ELR (cell line): ENCODE measurements around the gene MECP2.
A peak's percentile ranks its signal among the peaks of the same experiment; 100 is the strongest.

Source experiments
- DNase-seq: peaks from one replicate; pipeline ENCODE4 v3.0.0-alpha.2; 2015; ENCODE audit warnings: low read depth

Gene MECP2

DNA sequence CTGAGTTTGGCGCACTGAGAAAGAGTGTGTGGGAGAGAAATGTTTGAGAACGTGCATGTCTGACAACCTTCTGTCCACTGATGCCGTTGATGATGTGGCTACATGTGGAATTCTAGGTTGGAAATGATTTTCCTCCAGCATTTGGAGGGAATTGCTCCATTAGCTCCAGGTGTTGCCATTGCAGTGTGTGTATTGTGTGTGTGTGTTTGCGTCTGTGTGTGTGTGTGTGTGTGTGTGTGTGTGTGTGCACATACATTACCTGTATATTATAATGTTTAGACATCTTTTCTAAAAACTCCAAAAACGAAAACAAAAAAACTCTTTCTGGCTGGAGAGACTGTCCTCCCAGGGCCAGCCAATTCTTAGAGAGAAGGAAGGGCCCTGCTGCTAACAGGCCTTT is 18.2 kb upstream of the MECP2 start:
- no peak for DNase-seq

DNA sequence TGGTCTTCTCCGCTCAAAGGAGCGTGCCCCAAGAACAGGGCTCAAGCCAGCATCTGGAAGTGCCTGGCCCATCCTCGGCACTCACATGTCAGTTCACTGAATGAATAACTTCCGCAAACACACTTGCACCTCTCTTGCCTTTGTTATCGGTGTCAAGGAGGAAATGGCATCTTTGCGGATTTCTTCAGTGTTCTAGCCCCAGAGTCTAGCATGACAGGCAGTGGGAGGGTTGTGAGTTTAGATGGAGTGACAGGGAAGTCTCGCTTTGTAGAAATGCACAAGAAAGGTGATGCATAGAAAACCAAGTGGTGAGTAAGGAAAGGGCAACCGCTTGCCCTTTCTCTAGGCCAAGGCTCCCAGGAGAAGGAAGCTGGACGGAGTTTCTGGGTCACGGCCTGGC is 17.6 kb upstream of the MECP2 start:
- DNase-seq: no peak

DNA sequence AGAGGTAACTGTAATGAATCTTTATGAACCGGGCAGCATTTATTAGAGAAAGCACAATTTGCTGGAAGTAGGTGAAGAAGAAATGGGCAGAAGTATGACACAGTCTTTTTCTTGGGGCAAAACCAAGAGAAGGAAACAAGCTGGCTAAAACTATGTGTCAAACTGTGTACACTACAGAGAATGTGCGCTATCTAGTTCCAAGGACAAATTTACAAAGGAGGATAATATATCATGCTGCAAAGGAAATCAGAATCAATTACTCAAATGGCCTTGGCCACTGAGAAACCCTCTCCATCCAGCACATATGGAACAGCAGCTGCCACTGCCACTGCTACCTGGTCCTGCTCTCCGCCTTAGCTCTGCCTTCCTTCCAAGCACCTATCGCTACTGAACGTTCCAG is 17.1 kb upstream of the MECP2 start:
- DNase-seq: no peak

DNA sequence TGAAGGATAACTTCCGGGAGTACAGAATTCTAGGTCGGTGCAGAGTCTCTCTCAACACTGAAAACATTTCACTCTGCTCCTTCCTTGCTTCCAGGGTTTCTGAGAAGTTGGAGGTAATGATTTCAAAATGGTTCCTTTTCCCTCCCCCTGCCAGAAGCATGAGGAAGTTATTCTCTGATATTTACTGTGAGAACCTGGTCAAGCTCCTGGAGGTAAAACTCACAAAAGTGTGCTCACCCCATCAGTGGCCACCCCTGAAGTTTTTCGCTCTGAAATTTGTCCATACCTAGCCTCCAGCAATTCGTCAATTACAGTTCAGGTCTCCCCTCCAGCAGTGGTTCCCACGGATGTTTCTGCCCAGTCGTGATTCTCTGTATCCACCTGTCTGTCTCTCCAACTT is 16.2 kb upstream of the MECP2 start:
- no peak for DNase-seq

DNA sequence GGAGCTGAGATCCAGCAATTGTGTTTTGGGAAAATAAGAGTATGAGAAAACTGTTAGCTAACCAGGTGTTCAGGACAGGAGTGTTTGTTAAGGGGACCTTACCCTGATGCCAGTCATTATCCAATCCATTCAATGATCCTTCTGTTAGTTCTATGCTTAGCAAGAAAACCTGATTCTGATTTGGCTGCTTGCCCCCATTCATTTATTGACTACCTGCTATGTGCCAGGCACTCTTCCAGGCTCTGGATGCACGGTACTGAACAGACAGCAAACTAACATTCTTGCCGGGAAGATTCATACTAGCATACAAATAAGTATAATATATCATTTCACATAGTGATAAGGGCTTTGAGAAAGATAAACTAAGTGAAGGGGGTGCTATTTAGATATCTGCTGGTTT is 1.0 kb upstream of the MECP2 start:
- DNase-seq: no peak

DNA sequence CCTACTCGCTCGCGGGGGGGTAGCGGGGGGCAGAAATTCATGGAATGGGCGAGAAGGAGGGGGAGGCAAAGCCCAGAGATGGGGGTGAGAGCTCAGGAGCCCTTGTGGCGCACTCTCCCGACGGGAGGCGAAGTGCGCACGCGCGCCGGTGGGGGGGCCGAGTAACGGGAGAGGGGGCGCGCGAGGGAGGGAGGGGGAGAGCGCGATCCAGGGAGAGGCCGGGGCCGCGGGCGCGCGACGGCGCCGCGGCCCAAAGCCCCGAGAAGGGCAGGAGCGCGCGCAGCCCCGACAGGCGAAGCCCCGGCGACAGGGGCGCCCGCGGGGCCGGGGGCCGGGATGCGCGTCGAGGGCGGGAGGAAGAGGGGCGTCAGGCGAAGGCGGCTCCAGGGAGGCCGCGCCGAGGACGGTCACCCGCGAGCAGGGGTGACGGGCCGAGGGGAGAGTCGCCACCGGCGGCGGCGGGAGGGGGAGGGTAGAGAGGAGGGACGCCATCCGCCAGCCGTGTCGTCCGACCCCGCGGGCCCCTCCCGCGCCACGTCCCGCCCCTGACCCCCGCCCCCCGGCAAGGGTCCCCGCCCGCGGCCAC is 421 bp downstream of the MECP2 start:
- peak; percentile 71 for DNase-seq

DNA sequence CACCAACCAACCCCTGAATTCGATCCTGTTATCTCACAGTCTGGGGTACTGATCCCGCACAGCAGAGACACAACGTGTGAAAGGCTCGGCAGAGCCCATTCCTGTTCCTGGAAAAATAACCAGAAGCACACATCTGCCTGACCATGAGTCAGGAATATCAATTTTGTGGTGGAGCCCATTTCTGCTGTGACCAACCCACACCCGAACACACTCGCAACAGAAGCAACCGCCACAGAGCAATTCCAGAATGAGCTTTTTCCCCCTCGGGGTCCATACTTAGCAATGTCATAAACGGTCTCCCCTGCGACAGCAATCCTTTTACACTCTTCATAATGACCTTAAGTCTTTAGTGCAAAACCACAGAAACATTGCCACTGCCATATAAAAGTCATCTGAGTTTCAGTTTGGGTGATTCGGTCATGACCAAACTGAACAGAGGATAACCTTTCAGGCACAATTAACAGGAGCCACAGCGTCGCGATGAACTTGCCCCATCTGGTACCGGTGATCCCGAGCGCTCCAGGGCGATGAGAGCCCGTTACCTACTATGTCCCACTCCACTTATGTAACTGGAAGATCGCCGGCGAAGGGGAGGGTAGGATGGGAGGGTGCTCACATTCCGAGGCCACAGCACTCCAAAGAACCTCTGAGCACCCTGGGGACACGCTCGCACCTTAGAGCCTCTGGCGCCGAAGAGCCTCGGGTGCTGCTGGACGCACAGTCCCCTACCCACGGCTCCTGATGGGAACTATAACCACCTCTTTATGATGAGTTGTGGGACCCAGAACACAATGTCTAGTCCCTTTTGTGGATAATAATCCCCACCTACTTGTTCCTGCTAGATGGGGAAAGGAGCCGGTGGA is 1.1 kb downstream of the MECP2 start:
- peak; percentile 65 for DNase-seq

DNA sequence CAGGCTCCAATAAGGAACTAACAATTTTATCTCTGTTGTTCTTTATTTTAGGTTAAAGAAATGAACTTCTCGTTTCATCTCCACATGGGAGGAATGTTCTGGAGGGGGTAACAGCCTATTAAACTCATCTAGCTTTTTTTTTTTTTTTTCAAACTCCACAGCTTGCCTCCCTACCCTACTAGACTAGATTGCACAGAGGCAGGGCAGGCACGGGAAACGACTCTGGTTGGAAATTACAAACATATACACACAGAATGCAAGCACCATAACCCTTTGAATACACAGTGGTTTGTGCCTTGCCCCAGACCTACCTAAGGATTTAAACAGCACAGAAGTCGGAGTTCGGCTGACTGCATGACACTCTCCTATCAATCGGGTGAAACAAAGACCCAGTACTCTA is 2.7 kb downstream of the MECP2 start:
- DNase-seq: no peak

- DNase-seq: no peak
Measured at GRCh38 chrX:154093965-154094364, 3.6 kb downstream of the MECP2 start.

DNA sequence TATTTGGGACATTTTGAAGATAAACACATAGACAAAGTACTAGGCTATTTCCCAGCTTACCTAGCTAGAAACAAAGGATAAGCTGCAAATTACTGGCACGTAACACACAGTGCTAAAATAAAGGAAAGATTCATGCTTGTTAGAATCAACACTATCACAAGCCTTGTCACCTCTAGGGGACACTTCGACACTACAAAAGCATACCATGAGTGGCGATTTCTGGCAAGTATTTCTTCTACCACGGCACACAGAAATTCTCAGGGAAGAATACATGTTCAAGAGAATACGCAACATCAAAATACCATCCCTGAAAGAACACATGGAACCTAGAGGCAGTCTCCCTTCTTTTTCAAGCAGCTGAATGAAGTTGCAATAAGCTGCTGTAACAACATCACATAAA is 5.1 kb downstream of the MECP2 start:
- no peak for DNase-seq

DNA sequence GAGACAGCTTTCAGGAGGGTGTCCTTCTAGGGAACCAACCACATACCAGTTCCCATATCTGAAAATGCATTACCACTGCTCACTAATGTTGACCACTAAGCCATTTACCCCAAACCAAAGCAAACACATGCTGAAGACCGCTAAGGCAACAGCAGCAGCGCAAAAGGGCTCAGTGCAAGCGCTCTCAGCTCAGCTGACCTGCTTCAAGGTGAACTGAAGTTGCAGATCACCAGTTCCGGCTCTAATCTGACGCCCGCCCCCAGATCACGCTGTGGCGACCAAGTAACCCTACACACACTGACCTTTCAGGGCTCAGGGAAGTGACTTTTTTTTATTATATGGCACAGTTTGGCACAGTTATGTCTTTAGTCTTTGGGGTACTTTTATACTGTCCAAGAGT is 5.8 kb downstream of the MECP2 start:
- no peak for DNase-seq

GRCh38 chrX:154090731-154091130 is 6.8 kb downstream of the MECP2 start:
- DNase-seq: no peak

GRCh38 chrX:154084449-154085300 is 12.8 kb downstream of the MECP2 start:
- no peak for DNase-seq

GRCh38 chrX:154083126-154083517 is 14.4 kb downstream of the MECP2 start:
- DNase-seq: peak; percentile 12

- DNase-seq: peak; percentile 78
Measured at GRCh38 chrX:154082396-154083125, 15.0 kb downstream of the MECP2 start.

- no peak for DNase-seq
Measured at GRCh38 chrX:154077101-154077500, 20.4 kb downstream of the MECP2 start.

GRCh38 chrX:154074199-154074598 is 23.3 kb downstream of the MECP2 start:
- DNase-seq: peak; percentile 80

DNA sequence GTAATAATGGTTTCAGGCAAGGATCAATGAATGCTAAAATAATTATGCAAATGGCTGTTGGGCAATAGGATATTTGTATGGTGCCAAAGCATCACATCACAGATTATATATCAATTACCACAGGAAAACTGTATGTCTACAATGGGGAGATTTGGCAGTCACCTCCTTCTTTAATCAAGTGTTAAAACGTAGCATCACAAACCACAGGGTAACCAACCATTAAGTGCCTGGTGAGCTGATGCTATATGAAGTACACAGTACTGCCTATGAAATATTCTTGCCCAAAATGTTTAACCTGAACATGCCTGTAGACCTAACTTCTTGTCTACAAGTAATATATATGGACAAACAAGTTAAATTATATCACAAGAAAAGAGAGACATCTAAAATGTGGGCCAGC is 25.3 kb downstream of the MECP2 start:
- no peak for DNase-seq

GRCh38 chrX:154068560-154068959 is 29.0 kb downstream of the MECP2 start:
- DNase-seq: no peak

- no peak for DNase-seq
Measured at GRCh38 chrX:154064637-154065435, 32.7 kb downstream of the MECP2 start.

DNA sequence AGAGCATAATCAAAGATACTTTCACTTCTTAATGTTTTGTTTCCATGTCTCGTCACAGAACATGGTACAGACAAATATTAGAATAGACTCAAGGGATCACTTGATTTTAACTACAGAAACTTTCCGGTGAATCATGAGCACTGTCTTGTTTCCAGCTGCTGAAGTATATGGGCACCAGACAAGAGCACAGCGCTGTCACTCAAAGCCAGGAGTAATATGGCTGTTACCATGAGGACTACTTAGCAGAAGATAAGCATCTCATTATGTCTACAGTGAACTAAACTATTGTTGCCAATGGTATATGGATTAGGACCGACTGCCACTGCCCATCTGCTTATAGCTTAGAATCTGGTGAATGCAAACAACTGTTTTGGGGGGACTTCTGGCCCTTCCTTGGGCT is 34.3 kb downstream of the MECP2 start:
- DNase-seq: no peak
